ENCODE results near the gene DGCR8. TPM values are rescaled to one million over a fixed set of nuclear protein-coding genes. Genes with fewer than 3 reads are reported as not detected.

The DGCR8 gene
- total and polyA plus RNA-seq, 11 donors, result 8.8 to 22.1 (median 13.0) TPM

DNA sequence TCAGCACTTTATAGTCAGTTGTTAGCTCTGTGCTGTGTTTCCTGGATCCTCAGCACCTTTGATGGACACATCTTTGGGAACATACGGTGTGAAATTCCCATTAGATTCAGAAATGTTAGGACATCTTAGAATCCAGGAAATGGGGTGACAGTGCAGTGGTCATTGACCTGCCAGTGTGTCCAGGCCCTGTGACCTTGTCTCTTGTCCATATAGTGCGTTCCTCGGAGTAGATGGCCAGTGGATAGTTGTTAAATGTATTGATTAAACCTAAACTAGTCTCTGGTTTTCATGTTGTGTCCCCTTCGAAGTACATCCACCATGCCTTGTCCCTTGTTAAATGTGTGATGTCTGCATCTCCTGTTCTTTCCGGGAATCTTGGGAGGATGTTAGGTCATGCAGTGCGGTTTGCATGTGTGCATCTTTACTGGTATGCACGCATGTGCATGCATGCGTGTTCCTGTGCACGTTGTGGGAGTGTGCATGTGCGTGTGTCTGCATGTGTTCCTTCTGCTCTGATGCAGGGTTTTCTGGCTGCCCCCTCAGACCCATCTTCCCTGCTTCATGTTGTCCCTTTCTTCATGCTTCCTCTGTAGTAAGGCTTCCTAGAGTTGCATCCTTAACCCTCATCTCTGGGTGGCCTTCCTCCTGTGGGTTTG, 4.0 kb downstream of the DGCR8 start:
- Histone ChIP-seq H3K27me3 (no peaks in the 10 kb centered on the region), H3K27ac (no peak overlapping the region), H3K36me3 (peaks cover 3 to 39% (median 35%) of the 10 kb centered on the region in 9 donors), H3K9me3 (no peaks in the 10 kb centered on the region), H3K4me1 (peaks cover 3 to 57% (median 46%) of the 10 kb centered on the region in 12 donors), H3K4me3 (no peak overlapping the region)
- WGBS, 4 donors, result 69 to 78% (median 74%) methylated on average over 10 of the region's 10 CpGs
- ATAC-seq (no peak), DNase-seq (peak in 2 of 5 donors; percentile 2 to 6)
- intact Hi-C loops (cut with DNase I), result loop anchor here in 6 of 10 donors (5.0 to 10.0 kb wide), 6 partner anchors 33 to 119 kb away; partner anchors contain the start of genes TANGO2 (in 3 of the 6), RANBP1 (in 1 of the 6) and TRMT2A (in 1 of the 6)
- no peak for TF ChIP-seq POLR2A (IDR thresholded peaks at IDR 0.05)
- TF ChIP-seq, protein P1, sequence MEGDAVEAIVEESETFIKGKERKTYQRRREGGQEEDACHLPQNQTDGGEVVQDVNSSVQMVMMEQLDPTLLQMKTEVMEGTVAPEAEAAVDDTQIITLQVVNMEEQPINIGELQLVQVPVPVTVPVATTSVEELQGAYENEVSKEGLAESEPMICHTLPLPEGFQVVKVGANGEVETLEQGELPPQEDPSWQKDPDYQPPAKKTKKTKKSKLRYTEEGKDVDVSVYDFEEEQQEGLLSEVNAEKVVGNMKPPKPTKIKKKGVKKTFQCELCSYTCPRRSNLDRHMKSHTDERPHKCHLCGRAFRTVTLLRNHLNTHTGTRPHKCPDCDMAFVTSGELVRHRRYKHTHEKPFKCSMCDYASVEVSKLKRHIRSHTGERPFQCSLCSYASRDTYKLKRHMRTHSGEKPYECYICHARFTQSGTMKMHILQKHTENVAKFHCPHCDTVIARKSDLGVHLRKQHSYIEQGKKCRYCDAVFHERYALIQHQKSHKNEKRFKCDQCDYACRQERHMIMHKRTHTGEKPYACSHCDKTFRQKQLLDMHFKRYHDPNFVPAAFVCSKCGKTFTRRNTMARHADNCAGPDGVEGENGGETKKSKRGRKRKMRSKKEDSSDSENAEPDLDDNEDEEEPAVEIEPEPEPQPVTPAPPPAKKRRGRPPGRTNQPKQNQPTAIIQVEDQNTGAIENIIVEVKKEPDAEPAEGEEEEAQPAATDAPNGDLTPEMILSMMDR (IDR thresholded peaks at IDR 0.05), result no peak

DNA sequence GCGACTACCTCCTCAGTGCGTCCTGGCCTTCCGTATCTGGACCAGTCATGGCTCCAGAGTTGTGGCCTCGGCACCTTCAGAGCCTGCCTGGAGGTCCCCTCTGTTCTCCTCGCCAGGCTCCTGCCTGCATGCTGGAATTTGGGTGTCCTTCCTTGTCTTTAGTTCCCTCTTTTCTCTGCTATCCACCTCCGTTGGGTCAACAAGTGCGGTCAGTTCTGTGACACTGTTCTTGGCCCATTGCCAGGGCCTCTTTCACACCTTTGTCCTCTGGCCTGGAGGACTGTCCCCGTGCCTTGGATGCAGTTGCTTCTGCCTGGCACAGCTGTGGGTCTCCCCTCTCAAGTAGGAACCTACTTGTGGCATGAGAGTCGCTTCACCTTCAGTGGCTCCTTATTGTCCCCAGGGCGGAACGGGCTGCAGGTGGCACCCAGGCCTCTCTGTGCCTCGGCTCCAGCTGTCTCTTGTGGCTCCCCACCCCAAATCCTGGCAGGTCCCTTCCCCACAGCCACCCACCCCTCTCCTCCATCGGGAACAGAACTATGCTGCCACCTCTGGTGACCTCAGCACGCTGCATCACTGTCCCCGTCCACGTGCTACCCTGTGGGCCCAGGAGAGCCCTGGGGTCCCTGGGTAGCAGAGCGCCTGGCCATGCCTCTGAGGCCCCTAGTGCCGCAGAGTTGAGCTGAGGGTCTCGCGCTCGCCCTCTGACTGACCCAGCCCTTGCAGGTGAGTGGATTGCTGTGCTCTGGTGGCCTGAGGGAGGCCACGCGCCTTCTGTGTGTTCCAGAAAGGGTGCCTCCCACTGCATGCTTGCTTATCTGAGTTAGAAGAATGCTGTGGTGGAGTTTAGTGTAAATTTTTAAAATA, 4.7 kb downstream of the DGCR8 start:
- Histone ChIP-seq H3K4me3 (no peak overlapping the region), H3K36me3 (peaks cover 3 to 47% (median 42%) of the 10 kb centered on the region in 9 donors), H3K9me3 (no peaks in the 10 kb centered on the region), H3K27me3 (no peaks in the 10 kb centered on the region), H3K27ac (peak overlapping the region in 3 of 12 donors; percentile 7 to 45 (median 35)), H3K4me1 (peaks cover 3 to 53% (median 42%) of the 10 kb centered on the region in 12 donors)
- TF ChIP-seq POLR2A (IDR thresholded peaks at IDR 0.05), result no peak
- TF ChIP-seq, protein P1 (IDR thresholded peaks at IDR 0.05), result peak in 6 of 12 donors; percentile 12 to 35 (median 30)
- DNase-seq (peak in 2 of 5 donors; percentile 29 to 35), ATAC-seq (no peak)
- intact Hi-C loops (cut with DNase I), result loop anchor here in 6 of 10 donors (5.0 to 10.0 kb wide), 6 partner anchors 33 to 120 kb away; partner anchors contain the start of genes TANGO2 (in 3 of the 6), RANBP1 (in 1 of the 6) and TRMT2A (in 1 of the 6)
- WGBS, 4 donors, result 59 to 65% (median 62%) methylated on average over 23 of the region's 23 CpGs

DNA sequence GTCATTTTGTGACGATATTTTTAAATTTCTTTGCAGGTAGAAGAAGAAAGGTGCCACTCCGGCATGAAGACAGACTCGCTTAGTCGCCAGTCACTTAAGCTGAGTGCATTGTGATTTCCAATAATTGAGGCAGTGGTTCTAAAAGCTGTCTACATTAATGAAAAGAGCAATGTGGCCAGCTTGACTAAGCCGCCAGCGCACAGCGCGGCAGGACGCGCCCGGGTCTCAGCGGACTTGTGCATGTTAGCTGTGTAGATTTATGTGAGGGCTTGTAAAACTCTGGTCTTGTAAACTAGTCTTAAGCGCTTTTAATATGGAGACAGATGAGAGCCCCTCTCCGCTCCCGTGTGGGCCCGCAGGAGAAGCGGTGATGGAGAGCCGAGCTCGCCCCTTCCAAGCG, 5.6 kb downstream of the DGCR8 start:
- ATAC-seq (no peak), DNase-seq (peak in 1 of 5 donors; percentile 3)
- Histone ChIP-seq H3K9me3 (no peaks in the 10 kb centered on the region), H3K27me3 (no peaks in the 10 kb centered on the region), H3K27ac (no peak overlapping the region), H3K4me1 (peaks cover 3 to 51% (median 41%) of the 10 kb centered on the region in 12 donors), H3K36me3 (peaks cover 7 to 55% (median 51%) of the 10 kb centered on the region in 9 donors), H3K4me3 (no peak overlapping the region)
- 90 to 97% (median 95%) methylated on average over 20 of the region's 20 CpGs for WGBS, 4 donors
- TF ChIP-seq, protein P1 (IDR thresholded peaks at IDR 0.05), result no peak
- TF ChIP-seq POLR2A (IDR thresholded peaks at IDR 0.05), result no peak
- intact Hi-C loops (cut with DNase I), result loop anchor here in 2 of 10 donors (10.0 kb wide), 2 partner anchors 51 to 121 kb away; no protein-coding TSS in a partner anchor
